Adrenal gland (tissue), 5 donors: ENCODE data around the gene AMOT.

Source experiments
- POLR2A ChIP-seq, 2 donors: fragments of 450-650 bp; IDR thresholded peaks; one replicate each; pipeline ENCODE4 v1.6.1; 2017; ENCODE audit warnings: antibody characterized with exemption in 2 of 2, mild to moderate bottlenecking in 2 of 2, moderate library complexity in 1 of 2
- TF ChIP-seq, protein P1 (sequence below), 6 experiments: fragments of 450-650 bp in 4 of 6; fragments of 200-600 bp in 2 of 6; sonication (generic) in 1 of 6; IDR thresholded peaks; 1 replicate in 5 of 6; 2 replicates in 1 of 6; pipeline versions ENCODE4 v1.5.1 to v1.8.0; 2016 to 2021; ENCODE audit warnings: antibody characterized with exemption in 6 of 6, mild to moderate bottlenecking in 2 of 6, moderate library complexity in 1 of 6
- donor health status: DM: no; HTN: no; CAD: no.

DNA sequence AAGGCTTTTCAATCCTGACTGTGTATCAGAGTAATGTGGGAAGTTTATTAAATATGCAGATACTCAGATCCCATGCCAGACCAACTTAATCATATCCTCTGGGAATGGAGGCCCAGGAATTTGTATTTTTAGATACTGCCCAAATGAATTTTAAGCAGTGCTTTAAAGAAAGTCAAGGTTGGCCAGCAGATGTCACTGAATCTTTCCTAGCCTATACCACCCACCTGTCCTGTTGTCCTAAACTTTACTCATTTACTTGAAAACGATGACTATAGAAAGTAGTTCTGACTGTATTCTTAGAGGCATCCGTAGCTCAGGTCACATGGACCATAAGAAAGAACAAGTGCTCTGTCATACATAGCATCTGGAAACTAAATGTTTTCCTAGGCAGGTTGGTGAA, 79.9 kb downstream of the AMOT start:
- TF ChIP-seq POLR2A (IDR thresholded peaks at IDR 0.05) = no peak
- TF ChIP-seq, protein P1, sequence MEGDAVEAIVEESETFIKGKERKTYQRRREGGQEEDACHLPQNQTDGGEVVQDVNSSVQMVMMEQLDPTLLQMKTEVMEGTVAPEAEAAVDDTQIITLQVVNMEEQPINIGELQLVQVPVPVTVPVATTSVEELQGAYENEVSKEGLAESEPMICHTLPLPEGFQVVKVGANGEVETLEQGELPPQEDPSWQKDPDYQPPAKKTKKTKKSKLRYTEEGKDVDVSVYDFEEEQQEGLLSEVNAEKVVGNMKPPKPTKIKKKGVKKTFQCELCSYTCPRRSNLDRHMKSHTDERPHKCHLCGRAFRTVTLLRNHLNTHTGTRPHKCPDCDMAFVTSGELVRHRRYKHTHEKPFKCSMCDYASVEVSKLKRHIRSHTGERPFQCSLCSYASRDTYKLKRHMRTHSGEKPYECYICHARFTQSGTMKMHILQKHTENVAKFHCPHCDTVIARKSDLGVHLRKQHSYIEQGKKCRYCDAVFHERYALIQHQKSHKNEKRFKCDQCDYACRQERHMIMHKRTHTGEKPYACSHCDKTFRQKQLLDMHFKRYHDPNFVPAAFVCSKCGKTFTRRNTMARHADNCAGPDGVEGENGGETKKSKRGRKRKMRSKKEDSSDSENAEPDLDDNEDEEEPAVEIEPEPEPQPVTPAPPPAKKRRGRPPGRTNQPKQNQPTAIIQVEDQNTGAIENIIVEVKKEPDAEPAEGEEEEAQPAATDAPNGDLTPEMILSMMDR (IDR thresholded peaks at IDR 0.05) = no peak
